K562 (cell line): ENCODE data around the gene UQCR11. TPM values are rescaled to one million over a fixed set of nuclear protein-coding genes. Genes with fewer than 3 reads are reported as not detected.

Experiments
- ATF2 ChIP-seq: sonication (generic); formaldehyde crosslinking; IDR thresholded peaks from 2 replicates; pipeline ENCODE4 v1.8.1; 2022; ENCODE audit warnings: missing genetic modification reagents
- CHCHD3 ChIP-seq: fragments of 250-450 bp; sonication (Bioruptor Pico); IDR thresholded peaks from 2 replicates; pipeline ENCODE4 v2.1.2; 2022; ENCODE audit warnings: mild to moderate bottlenecking
- CSDE1 ChIP-seq, 2 experiments: fragments of 450-650 bp; IDR thresholded peaks; 2 replicates each; pipeline ENCODE4 v1.6.1; 2016; ENCODE audit warnings: mild to moderate bottlenecking in 1 of 2
- IRF2 ChIP-seq: sonication (generic); formaldehyde crosslinking; IDR thresholded peaks from 2 replicates; pipeline ENCODE4 v1.8.1; 2022; ENCODE audit warnings: mild to moderate bottlenecking, missing genetic modification reagents
- MCM5 ChIP-seq: fragments of 450-650 bp; IDR thresholded peaks from 2 replicates; pipeline ENCODE4 v1.6.1; 2016; ENCODE audit warnings: low read depth
- MITF ChIP-seq: IDR thresholded peaks from 2 replicates; pipeline ENCODE4 v1.6.1; 2014; ENCODE audit warnings: antibody characterized with exemption
- NONO ChIP-seq, 2 experiments: fragments of 200-400 bp in 1 of 2; fragments of 450-650 bp in 1 of 2; formaldehyde crosslinking in 1 of 2; IDR thresholded peaks; 2 replicates each; pipeline ENCODE4 v1.6.1; 2017; ENCODE audit warnings: low read depth in 2 of 2, mild to moderate bottlenecking in 2 of 2, moderate library complexity in 2 of 2, low read length in 1 of 2
- PBX2 ChIP-seq, 2 experiments: IDR thresholded peaks in 1 of 2; conservative IDR thresholded peaks in 1 of 2; 2 replicates each; pipeline ENCODE4 v1.6.1; 2016; ENCODE audit warnings: low read depth in 2 of 2, mild to moderate bottlenecking in 1 of 2, missing compliant biosample characterization in 1 of 2, missing genetic modification characterization in 1 of 2, moderate library complexity in 1 of 2
- PTTG1 ChIP-seq: fragments of 450-650 bp; IDR thresholded peaks from 2 replicates; pipeline ENCODE4 v1.6.1; 2016; ENCODE audit warnings: low read depth, mild to moderate bottlenecking, missing genetic modification characterization, missing compliant biosample characterization
- TFAP4 ChIP-seq: sonication (generic); formaldehyde crosslinking; IDR thresholded peaks from 2 replicates; pipeline ENCODE4 v1.8.0; 2022; ENCODE audit warnings: missing genetic modification reagents, mild to moderate bottlenecking, moderate library complexity, borderline replicate concordance
- TGIF2 ChIP-seq: sonication (generic); formaldehyde crosslinking; IDR thresholded peaks from 2 replicates; pipeline ENCODE4 v1.8.1; 2022; ENCODE audit warnings: mild to moderate bottlenecking, missing genetic modification reagents, moderate library complexity
- ZNF133 ChIP-seq: fragments of 250-450 bp; sonication (Bioruptor Pico); IDR thresholded peaks from 2 replicates; pipeline ENCODE4 v1.4.0; 2020; ENCODE audit warnings: mild to moderate bottlenecking
- ZNF143 ChIP-seq: sonication (generic); formaldehyde crosslinking; IDR thresholded peaks from 2 replicates; pipeline ENCODE4 v1.9.0; 2022; ENCODE audit warnings: mild to moderate bottlenecking, missing genetic modification reagents
- ZNF79 ChIP-seq: fragments of 250-450 bp; sonication (Bioruptor Pico); IDR thresholded peaks from 2 replicates; pipeline ENCODE4 v1.4.0; 2020; ENCODE audit warnings: low read depth, mild to moderate bottlenecking, moderate library complexity
- polyA plus RNA-seq, 8 experiments: library from polyadenylated mRNA; depleted of rRNA in 4 of 8; stranded (reverse) in 5 of 8; unstranded in 3 of 8; fragments of >200 nt; fragmentation: Nextera tagmentation in 2 of 8; fragmentation: Illumina TruSeq in 1 of 8; extraction: Ambion mirVana in 2 of 8; extraction: Trizol in 1 of 8; gene quantifications; 2 replicates each; pipeline versions ENCODE4 v1.2.1 to v1.2.3, GENCODE V29; 2011 to 2014; ENCODE audit warnings: inconsistent platforms in 1 of 8, missing spikeins in 1 of 8
- total RNA-seq, 7 experiments: library from RNA; depleted of rRNA in 6 of 7; stranded (reverse); fragments of >200 nt in 6 of 7; fragmentation: Illumina TruSeq in 2 of 7; extraction: Trizol in 2 of 7; gene quantifications; 2 replicates each; pipeline versions ENCODE4 v1.2.1 to v1.2.3, GENCODE V29; 2011 to 2021; ENCODE audit warnings: low replicate concordance in 1 of 7
- TF ChIP-seq, protein P1 (sequence below): fragments of 250-450 bp; sonication (Bioruptor Pico); IDR thresholded peaks from 2 replicates; pipeline ENCODE4 v1.8.0; 2022; ENCODE audit warnings: moderate library complexity, mild to moderate bottlenecking, inconsistent platforms
- TF ChIP-seq, protein P2 (sequence below): IDR thresholded peaks from 3 replicates; pipeline ENCODE4 v1.6.1; 2011; ENCODE audit warnings: borderline replicate concordance, mild to moderate bottlenecking, moderate library complexity; ENCODE audit not compliant: insufficient read length; ENCODE audit errors: extremely low read depth

The UQCR11 gene
- total and polyA plus RNA-seq, 9 of the 15 experiments (the other 6 are each of a cell fraction or from before 2014, with no cell fraction given): 57.6 to 394 (median 259) TPM

DNA sequence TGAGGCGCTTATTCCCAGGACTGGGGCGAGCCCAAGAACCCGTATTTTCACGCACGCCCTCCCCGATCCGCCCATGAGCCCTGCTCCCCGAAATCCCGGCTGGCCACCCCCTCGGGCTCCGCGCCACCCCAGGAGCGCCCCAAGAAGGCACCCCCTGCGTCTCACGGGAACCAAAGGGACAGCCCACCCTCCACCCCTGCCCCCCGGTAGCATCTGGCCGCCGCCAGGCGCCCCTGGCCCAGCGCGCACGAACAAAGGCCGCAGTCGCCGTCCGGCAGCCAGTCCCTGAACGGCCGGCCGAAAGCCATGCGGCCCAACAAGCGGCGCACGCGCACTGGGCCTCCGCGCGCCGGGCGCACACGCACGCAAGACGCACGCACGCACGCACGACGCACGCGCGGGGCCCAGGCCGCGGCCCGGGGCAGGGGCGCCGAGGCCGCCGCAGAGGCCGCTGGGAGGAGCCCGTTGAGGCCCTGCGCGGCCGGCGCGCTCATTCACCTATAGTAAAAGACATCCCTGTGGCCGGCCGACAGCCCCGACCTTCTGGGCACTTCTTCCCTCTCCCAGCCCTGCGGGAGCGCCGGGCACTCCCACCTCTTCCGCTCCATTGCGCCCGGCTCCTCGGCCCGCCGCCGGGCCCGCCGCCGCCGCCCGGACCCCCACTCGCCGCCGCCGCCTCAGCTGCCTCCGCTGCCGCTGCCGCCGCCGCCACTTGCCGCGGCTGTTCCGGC lies 13.1 kb downstream of the UQCR11 start (continued):
- TF ChIP-seq PBX2 (CRISPR knock-in tag; IDR thresholded peaks at IDR 0.05; ENCODE audit: low read depth) (no peak), PBX2 (tag; conservative IDR thresholded peaks at IDR 0.05; ENCODE audit: low read depth) (no peak), MITF (no peak), IRF2 (CRISPR knock-in tag) (no peak), NONO (IDR thresholded peaks at IDR 0.05; ENCODE audit: low read depth in 2 of 2, low read length in 1 of 2) (peak; percentile 28 to 85; a peak in 1 of 4 replicates), PTTG1 (no peak), ZNF143 (CRISPR knock-in tag) (no peak), CHCHD3 (no peak), TGIF2 (no peak), MCM5 (no peak), CSDE1 (IDR thresholded peaks at IDR 0.05) (no peak), TFAP4 (peak; percentile 62; the same call in 1 of the 2 replicates), ZNF79 (no peak), ATF2 (no peak), ZNF133 (CRISPR knock-in tag) (no peak)
- TF ChIP-seq, protein P1, sequence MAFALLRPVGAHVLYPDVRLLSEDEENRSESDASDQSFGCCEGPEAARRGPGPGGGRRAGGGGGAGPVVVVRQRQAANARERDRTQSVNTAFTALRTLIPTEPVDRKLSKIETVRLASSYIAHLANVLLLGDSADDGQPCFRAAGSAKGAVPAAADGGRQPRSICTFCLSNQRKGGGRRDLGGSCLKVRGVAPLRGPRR (CRISPR knock-in tag): no peak
- TF ChIP-seq, protein P2, sequence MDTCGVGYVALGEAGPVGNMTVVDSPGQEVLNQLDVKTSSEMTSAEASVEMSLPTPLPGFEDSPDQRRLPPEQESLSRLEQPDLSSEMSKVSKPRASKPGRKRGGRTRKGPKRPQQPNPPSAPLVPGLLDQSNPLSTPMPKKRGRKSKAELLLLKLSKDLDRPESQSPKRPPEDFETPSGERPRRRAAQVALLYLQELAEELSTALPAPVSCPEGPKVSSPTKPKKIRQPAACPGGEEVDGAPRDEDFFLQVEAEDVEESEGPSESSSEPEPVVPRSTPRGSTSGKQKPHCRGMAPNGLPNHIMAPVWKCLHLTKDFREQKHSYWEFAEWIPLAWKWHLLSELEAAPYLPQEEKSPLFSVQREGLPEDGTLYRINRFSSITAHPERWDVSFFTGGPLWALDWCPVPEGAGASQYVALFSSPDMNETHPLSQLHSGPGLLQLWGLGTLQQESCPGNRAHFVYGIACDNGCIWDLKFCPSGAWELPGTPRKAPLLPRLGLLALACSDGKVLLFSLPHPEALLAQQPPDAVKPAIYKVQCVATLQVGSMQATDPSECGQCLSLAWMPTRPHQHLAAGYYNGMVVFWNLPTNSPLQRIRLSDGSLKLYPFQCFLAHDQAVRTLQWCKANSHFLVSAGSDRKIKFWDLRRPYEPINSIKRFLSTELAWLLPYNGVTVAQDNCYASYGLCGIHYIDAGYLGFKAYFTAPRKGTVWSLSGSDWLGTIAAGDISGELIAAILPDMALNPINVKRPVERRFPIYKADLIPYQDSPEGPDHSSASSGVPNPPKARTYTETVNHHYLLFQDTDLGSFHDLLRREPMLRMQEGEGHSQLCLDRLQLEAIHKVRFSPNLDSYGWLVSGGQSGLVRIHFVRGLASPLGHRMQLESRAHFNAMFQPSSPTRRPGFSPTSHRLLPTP: no peak
